SU-DHL-6 (cell line): Measurements from ENCODE around the gene RELN.

ENCODE experiments used
- H2AFZ ChIP-seq: fragments of 200-600 bp; sonication (generic); 2 replicates; pipeline ENCODE4 v1.6.1; 2014; ENCODE audit warnings: low read depth, mild to moderate bottlenecking, moderate library complexity, mixed read lengths, antibody characterized with exemption, low read length; ENCODE audit not compliant: severe bottlenecking
- H3F3A ChIP-seq: fragments of 200-600 bp; shearing (Covaris generic); 2 replicates; pipeline ENCODE4 v1.6.0; 2016; ENCODE audit warnings: antibody characterized with exemption, mild to moderate bottlenecking; ENCODE audit not compliant: insufficient read depth
- H3K27ac ChIP-seq: fragments of 200-600 bp; sonication (generic); 2 replicates; pipeline ENCODE4 v1.5.1; 2016; ENCODE audit warnings: low read depth, mild to moderate bottlenecking, low read length, moderate library complexity, mixed read lengths
- H3K27me3 ChIP-seq: fragments of 200-600 bp; sonication (generic), shearing (Covaris generic); 2 replicates; pipeline ENCODE4 v1.6.0; 2014; ENCODE audit warnings: mild to moderate bottlenecking, low read length
- H3K36me3 ChIP-seq: fragments of 200-600 bp; sonication (generic); 2 replicates; pipeline ENCODE4 v1.6.1; 2014; ENCODE audit warnings: mild to moderate bottlenecking, low read length, mixed read lengths
- H3K4me2 ChIP-seq: fragments of 300-600, 200-600 bp; shearing (Covaris generic), sonication (generic); 2 replicates; pipeline ENCODE4 v1.6.0; 2014; ENCODE audit warnings: low read length, low read depth, mild to moderate bottlenecking; ENCODE audit not compliant: poor library complexity, severe bottlenecking
- H3K4me3 ChIP-seq: fragments of 200-600 bp; sonication (generic); 2 replicates; pipeline ENCODE4 v1.5.1; 2014; ENCODE audit warnings: antibody characterized with exemption, low read length, mild to moderate bottlenecking, mixed read lengths; ENCODE audit not compliant: insufficient read depth, poor library complexity, severe bottlenecking
- H3K79me2 ChIP-seq: fragments of 200-600 bp; sonication (generic); 2 replicates; pipeline ENCODE4 v1.6.1; 2014; ENCODE audit warnings: mild to moderate bottlenecking, low read length, moderate library complexity; ENCODE audit not compliant: insufficient read depth
- H3K9ac ChIP-seq: fragments of 200-600 bp; sonication (generic); 2 replicates; pipeline ENCODE4 v1.7.0; 2014; ENCODE audit warnings: mild to moderate bottlenecking, low read length
- H3K9me2 ChIP-seq: fragments of 200-600 bp; sonication (generic); replicated peaks from 2 replicates; pipeline ENCODE4 v1.6.1; 2014; ENCODE audit warnings: low read length; ENCODE audit not compliant: insufficient read depth
- H3K9me3 ChIP-seq: fragments of 200-600 bp; sonication (generic); 2 replicates; pipeline ENCODE4 v1.6.1; 2014; ENCODE audit warnings: low read length, mixed read lengths; ENCODE audit not compliant: insufficient read depth
- H4K20me1 ChIP-seq: fragments of 200-600 bp; sonication (generic); 2 replicates; pipeline ENCODE4 v1.6.1; 2014; ENCODE audit warnings: low read depth, mild to moderate bottlenecking, antibody characterized with exemption, low read length, moderate library complexity, mixed read lengths
- EZH2phosphoT487 ChIP-seq: fragments of 200-600 bp; sonication (generic), shearing (Covaris generic); conservative IDR thresholded peaks from 2 replicates; pipeline ENCODE4 v1.6.1; 2018; ENCODE audit warnings: mild to moderate bottlenecking, antibody characterized with exemption, low read length, moderate library complexity, mixed read lengths
- TF ChIP-seq, protein P1 (sequence below): fragments of 200-600 bp; sonication (generic); IDR thresholded peaks from one replicate; pipeline ENCODE4 v1.5.1; 2017; ENCODE audit warnings: antibody characterized with exemption, mild to moderate bottlenecking, low read length, moderate library complexity; ENCODE audit not compliant: insufficient read depth, poor library complexity, severe bottlenecking

Gene RELN

DNA sequence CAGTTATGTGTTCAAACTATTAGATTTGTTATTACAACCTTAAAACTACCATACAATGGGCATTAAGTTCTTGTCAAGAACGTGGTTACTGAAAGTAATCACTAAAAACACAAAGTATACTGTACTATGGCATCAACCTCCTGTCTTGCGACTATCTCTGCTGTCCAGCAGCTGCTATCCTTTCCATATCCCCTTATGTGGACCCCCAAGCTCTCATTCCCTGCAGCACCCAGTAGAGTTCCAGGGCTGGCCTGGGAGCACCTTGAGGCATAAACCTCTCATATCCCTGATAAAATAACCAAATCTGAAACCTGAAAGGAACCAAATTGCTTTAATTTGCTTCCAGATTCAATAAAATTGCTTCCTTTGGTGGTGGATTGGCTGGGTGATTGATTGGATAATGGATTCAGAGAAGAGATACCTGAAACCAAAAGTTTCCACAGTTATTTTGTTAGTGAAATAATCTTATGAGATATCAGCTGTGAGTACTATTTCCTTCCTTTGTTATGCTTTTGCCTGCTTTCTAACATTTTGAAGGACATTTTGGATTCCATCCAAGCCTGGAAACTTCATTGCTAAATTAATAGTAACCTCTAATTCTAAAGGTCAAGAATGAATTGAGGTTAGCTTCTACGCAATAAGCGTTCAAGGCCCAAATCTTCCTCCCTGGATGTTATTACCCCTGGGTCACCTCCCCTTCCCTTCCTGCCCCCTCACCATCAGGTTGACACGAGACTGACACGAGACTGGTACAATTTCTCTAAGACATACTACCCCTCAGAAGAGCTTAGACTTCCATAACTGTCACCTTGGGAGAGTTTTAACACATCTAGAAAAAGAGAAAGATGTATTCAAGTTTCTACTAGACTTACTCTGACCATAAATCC, 48.8 kb downstream of the RELN start:
- H3F3A ChIP-seq = no peaks in the 10 kb centered on the region
- no peak overlapping the region for H3K4me2 ChIP-seq
- no peaks in the 10 kb centered on the region for H3K36me3 ChIP-seq
- H4K20me1 ChIP-seq = no peaks in the 10 kb centered on the region
- H3K79me2 ChIP-seq = no peaks in the 10 kb centered on the region
- H3K27me3 ChIP-seq = no peaks in the 10 kb centered on the region
- no peak overlapping the region for H3K4me3 ChIP-seq
- H3K9me2 ChIP-seq = no peaks in the 10 kb centered on the region
- H3K9ac ChIP-seq = no peak overlapping the region
- no peak overlapping the region for H3K27ac ChIP-seq
- H3K9me3 ChIP-seq = no peaks in the 10 kb centered on the region
- H2AFZ ChIP-seq = no peak overlapping the region
- no peak for TF ChIP-seq EZH2phosphoT487
- TF ChIP-seq, protein P1, sequence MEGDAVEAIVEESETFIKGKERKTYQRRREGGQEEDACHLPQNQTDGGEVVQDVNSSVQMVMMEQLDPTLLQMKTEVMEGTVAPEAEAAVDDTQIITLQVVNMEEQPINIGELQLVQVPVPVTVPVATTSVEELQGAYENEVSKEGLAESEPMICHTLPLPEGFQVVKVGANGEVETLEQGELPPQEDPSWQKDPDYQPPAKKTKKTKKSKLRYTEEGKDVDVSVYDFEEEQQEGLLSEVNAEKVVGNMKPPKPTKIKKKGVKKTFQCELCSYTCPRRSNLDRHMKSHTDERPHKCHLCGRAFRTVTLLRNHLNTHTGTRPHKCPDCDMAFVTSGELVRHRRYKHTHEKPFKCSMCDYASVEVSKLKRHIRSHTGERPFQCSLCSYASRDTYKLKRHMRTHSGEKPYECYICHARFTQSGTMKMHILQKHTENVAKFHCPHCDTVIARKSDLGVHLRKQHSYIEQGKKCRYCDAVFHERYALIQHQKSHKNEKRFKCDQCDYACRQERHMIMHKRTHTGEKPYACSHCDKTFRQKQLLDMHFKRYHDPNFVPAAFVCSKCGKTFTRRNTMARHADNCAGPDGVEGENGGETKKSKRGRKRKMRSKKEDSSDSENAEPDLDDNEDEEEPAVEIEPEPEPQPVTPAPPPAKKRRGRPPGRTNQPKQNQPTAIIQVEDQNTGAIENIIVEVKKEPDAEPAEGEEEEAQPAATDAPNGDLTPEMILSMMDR = no peak

DNA sequence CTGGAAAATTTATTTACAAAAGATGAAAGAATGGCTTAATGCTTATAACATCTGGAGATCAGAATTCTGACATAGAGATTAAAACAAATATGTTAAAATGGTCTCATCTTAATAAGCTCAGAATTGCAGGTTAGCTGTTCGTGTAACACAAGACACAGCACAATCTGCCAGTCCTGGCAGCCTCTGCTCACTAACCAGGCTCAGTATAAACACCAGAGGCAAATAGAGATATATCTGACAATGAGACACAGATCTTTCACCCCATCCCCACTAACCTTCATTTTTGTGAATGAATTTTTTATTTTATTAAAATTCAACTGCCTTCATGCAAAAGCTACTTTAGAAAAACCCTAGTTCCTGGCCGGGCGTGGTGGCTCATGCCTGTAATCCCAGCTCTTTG, 51.8 kb downstream of the RELN start:
- Histone ChIP-seq H3K9me2 (no peaks in the 10 kb centered on the region), H3K4me3 (no peak overlapping the region), H3K79me2 (no peaks in the 10 kb centered on the region), H3K9ac (no peak overlapping the region), H2AFZ (no peak overlapping the region), H3K36me3 (no peaks in the 10 kb centered on the region), H3K27ac (no peak overlapping the region), H3K9me3 (no peaks in the 10 kb centered on the region), H3K4me2 (no peak overlapping the region), H4K20me1 (no peaks in the 10 kb centered on the region), H3F3A (no peaks in the 10 kb centered on the region), H3K27me3 (no peaks in the 10 kb centered on the region)
- TF ChIP-seq EZH2phosphoT487 = no peak
- TF ChIP-seq, protein P1 = no peak

DNA sequence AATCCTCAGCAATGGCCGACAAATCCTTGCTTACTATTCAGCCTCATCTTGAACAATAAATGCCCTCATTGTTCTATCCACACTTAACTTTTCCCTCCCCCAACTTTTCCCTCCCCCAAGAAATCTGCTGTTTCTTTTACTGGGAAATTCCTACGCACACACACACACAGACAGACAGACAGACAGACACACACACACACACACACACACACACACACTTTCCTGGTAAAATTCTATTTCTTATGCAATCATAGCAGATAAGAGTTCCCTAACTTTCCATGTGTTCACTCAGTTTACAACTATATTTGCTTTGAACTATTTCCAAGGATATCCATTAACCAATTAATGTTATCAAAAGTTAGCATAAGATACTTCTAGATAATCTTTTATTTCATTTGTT, 52.9 kb downstream of the RELN start:
- Histone ChIP-seq H4K20me1 (no peaks in the 10 kb centered on the region), H3K36me3 (no peaks in the 10 kb centered on the region), H3K27ac (no peak overlapping the region), H3K9ac (no peak overlapping the region), H3K9me3 (no peaks in the 10 kb centered on the region), H3F3A (no peaks in the 10 kb centered on the region), H3K9me2 (no peaks in the 10 kb centered on the region), H3K27me3 (no peaks in the 10 kb centered on the region), H3K4me3 (no peak overlapping the region), H3K4me2 (no peak overlapping the region), H2AFZ (no peak overlapping the region), H3K79me2 (no peaks in the 10 kb centered on the region)
- no peak for TF ChIP-seq EZH2phosphoT487
- TF ChIP-seq, protein P1 = no peak
